Hematopoietic multipotent progenitor cell treated with erythropoietin and hydrocortisone succinate and interleukin-3 and kit ligand, for 8 days (in vitro differentiated cells): ENCODE data around the gene MYB.
"Not testable (repeated sequence)": the region's sequence is repeated elsewhere in the genome, so short reads cannot be mapped to it uniquely, and the experiment has no call there.

ENCODE experiments used
- DNase-seq: peaks from one replicate; pipeline ENCODE4 v3.0.0-alpha.2; 2015

The MYB gene

DNA sequence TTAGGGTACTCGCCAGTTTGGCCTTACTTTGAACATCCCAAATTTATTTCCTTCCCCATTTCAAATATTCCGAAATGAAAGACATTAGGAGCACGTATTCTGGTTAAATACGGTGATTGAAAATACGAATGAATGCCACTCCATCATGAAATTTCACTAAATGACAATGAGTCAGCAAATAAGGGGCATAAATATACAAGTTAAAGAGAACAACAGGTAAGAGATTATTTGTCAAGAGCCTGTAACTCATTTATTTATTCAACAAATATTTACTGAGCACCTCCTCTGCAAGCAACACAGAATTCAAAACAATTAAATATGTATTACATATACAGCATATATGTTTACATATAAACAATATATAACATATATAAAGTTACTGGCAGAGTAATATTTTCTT, 44.8 kb downstream of the MYB start:
- DNase-seq: no peak

DNA sequence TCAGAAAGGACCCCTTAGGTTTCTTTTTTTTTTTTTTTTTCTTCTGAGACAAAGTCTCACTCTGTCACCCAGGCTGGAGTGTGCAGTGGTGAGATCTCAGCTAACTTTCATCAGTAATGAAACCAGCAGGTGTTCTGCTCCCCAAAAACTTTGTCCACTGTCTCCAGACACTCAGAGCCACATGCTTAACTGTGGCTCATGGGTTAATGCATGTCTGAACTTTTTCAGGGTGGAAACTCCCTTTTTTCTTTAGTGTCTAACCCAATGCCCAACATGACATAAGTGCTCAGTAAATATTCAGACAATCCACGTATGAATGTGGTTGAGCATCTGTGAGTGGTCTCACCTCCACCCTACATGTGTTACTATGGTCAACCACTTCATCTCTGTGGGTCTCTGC, 45.4 kb downstream of the MYB start:
- DNase-seq: no peak

GRCh38 chr6:135227349-135227748, 46.2 kb downstream of the MYB start:
- DNase-seq: no peak

DNA sequence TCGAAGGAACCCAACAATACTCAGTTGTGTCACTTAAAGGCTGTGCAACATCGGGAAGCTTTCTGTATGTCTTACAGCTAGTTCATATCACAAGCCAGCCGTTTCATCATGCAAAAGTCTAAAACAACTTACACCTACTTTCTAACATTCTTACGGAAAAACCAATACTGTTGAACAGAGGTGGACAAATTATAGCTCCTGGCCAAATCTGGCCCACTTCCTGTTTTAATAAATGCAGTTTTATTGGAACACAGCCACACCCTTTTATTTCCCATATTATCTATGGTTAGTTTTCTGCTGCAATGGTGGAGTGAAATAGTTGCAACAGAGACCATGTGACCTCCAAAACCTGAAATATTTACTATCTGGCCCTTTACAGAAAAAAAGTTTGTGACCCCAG, 46.6 kb downstream of the MYB start:
- DNase-seq: no peak

DNA sequence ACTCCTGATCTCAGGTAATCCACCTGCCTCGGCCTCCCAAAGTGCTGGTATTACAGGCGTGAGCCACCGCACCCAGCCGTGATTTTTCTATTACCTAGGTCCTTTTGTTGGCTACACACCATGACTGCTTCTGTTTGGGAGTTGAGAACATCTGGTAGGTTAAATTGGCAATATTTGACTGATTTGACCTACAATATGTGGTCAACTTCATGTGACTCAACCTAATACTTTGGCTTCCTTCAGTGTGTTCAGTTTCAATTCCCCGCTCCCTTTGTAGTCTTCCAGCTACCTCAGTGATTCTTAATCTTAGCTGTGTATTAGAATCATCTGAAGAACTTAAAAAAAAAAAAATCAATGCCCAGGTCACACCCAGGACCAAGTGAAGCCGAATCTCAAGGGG, 47.4 kb downstream of the MYB start:
- DNase-seq: no peak

- no peak for DNase-seq
Measured at GRCh38 chr6:135229996-135230395, 48.9 kb downstream of the MYB start.

DNA sequence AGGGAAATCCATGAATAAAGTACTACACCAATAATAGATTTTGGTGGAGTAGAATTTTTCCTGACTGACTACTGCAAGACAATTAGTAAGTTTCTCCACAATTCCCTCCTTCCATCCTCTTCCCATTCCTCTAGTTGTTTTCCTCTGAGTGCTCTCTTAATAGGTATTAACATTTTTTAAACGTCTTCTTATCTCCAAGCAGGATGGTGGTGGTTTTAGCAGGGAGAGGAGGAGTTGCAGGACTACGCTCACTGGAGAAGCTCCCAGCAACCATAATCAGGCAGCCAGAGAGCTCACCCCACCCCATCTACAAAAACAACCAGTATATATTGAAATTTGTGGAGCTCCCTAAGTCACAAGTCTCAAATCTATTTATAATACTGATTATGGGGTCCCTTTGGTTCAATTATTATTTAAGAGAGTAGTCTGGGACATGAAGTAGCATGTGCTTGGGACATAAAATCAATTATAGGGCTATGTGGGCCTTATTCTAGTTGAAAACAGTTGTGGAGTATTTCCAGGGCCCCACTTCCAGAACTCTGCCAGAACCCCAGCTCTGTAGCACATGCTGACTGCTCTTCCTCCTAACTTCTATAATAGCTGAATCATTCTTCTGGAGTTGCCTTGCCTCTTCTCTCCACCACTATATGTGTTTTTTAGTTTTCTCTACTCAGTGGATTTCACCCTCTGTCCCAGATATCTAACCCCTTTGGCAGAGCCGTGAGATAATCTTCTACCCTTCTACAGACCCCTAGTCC, 49.8 kb downstream of the MYB start:
- peak; percentile 67 for DNase-seq

GRCh38 chr6:135231469-135231844, 50.3 kb downstream of the MYB start:
- no peak for DNase-seq

- no peak for DNase-seq
Measured at GRCh38 chr6:135233686-135234491, 52.8 kb downstream of the MYB start.

DNA sequence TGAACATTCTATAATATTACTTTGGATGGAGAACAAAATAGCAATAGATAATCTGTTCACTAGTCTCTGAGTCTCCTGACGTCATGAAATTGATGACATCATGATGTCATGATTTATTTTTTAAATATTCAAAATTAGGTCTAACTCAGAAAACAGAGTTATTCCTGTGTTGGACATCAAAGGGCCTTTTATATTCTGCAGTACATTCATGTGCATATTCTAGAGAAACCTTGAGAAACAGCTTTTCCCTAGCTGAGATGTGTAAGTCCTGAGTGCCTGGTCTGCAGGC, 53.3 kb downstream of the MYB start:
- DNase-seq: no peak

GRCh38 chr6:135235716-135236115, 54.6 kb downstream of the MYB start:
- DNase-seq: no peak

- no peak for DNase-seq
Measured at GRCh38 chr6:135236319-135236718, 55.2 kb downstream of the MYB start.

DNA sequence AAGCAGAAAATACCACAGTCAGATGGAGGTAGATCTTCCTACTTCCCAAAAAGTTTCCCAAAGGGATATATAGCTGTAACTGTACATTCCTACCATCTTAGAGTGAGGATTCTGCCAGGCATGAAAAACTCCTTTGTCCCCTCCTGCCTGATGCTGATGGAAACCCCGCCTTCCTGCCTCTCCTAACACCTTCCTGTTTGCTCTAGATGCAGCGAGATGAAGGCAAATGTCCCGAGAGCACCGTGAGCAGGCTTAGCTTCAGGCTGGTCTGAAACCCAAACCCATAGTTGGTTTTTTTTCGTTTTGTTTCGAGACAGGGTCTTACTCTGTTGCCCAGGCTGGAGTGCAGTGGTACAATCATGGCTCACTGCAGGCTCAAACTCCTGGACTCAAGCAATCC, 55.6 kb downstream of the MYB start:
- no peak for DNase-seq

GRCh38 chr6:135240711-135241110, 59.6 kb downstream of the MYB start:
- no peak for DNase-seq

GRCh38 chr6:135243871-135244796, 63.0 kb downstream of the MYB start:
- DNase-seq: no peak

- no peak for DNase-seq
Measured at GRCh38 chr6:135244805-135245204, 63.7 kb downstream of the MYB start.

GRCh38 chr6:135246412-135247012, 65.4 kb downstream of the MYB start:
- not testable (repeated sequence) for DNase-seq

- DNase-seq: no peak
Measured at GRCh38 chr6:135250234-135250633, 69.1 kb downstream of the MYB start.

DNA sequence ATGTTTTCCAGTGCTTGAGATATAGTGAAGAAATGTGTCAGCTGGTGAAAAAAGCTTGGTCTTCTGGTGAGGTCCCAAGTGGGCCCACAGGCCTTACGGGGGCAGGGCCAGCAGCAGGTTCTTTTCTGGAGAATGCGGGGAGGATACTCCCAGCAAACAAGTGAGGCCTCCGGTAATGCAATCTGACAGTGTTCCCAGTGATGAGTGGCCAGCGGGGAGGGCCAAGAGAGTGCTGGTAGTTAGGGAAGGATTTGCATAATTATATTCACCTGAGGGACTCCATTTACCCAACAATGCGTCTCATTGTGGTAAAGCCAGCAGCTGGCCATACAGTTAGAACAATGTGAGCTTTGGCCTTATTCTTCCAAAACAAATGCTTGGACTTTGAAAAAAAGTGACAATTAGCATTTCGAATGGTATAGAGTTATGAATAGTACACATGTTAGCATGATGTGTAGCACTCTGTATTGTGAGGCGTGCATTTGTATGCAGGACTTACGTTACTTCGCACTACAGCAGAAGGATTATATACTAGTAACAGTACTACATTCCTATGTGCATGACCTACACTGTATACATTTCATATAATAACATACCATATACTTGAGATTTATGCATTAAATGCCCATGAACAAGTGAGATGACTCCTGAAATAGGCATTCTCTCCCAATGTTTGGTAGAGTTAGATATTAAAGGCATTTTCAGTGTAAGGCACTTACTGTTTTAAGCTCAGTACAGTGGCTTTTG, 69.8 kb downstream of the MYB start:
- DNase-seq: no peak

DNA sequence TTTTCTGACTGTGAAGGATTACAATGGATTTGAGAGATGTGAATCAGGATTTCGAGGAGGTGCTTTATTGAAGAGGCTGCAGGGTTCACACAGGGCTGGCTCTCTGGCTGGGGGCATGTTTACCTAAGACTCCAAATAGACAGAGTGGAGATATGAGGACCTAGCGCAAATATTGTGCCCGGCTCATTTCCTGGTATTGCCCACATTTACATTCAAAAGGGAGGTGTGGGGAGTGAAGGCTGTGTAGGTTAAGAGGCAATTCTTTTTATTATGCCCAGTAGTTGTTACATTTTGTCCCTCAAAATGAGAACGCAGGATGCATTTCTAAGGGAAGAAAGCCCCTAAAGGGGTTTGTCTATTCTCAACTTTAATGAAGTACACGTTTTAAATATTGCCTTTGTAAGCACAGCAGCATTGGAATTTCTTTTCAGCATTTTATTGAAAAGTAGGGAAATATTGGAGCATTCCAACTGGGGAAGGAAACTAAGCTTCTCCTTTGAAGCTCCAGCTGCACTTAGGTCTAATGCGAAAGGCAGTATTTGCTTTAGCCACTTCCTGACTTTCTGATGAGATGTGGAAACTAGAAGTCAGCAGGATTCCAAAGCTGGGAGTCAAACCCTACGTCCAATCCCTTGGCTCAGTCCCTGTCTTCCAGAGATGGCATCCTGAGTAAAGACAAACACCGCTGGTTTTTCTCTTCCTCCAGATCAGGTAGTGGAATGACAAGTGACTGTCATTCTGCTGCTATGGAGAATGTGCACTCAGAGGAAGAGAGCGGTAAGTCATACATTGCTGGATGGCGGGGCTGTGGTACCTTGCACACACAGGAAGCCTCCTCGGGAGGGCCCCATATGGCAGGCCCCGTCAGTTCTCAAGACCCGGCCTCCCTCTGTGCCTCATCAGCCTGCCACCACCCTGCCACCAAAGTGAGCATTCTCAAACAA, 70.7 kb downstream of the MYB start:
- no peak for DNase-seq

DNA sequence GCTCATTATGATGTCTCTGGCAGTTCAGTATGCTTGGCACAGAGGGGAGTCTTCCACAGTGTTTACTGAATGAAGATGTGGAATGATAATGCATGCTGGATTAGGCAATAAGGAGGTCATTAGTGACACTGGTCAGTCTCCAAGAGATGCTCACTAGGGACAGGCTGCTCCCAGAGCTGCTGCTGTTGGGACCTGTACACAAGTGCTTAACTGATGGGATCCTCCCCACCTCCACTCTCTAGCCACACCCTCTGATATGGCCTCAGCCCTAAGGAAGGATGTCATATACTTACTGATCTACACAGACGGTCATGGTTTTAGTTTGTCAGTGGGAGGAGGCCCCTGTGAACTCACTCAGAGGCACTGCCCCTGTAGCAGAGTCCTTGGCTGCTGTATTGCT, 73.4 kb downstream of the MYB start:
- DNase-seq: peak; percentile 50
